GM12875 (cell line): ENCODE results near the gene SYT15.
"Not testable (repeated sequence)": the region's sequence is repeated elsewhere in the genome, so short reads cannot be mapped to it uniquely, and the experiment has no call there.

Experiments
- H3K4me3 ChIP-seq: one replicate; pipeline ENCODE4 v1.5.1; 2011; ENCODE audit warnings: low read depth, low read length, control low read depth
- CTCF ChIP-seq: IDR thresholded peaks from 2 replicates; pipeline ENCODE4 v1.5.1; 2011; ENCODE audit warnings: low read depth, mild to moderate bottlenecking, control low read depth, inconsistent platforms, low read length, moderate library complexity, borderline replicate concordance; ENCODE audit not compliant: insufficient read depth

Gene SYT15

GRCh38 chr10:46578474-46579178 is at the start of gene SYT15:
Gene SYT15 (plus strand): TSS chr10:46579128. CDS start chr10:46579169, 41 bp downstream.
- not testable (repeated sequence) for H3K4me3 ChIP-seq

- H3K4me3 ChIP-seq = not testable (repeated sequence)
These were observed 49.2 kb upstream of the SYT15 start for GRCh38 chr10:46529742-46530141.

GRCh38 chr10:46530249-46531186 is 48.4 kb upstream of the SYT15 start:
- no peak for TF ChIP-seq CTCF
- H3K4me3 ChIP-seq = no peak overlapping the region

GRCh38 chr10:46532256-46532655 is 46.7 kb upstream of the SYT15 start:
- H3K4me3 ChIP-seq = not testable (repeated sequence)

- no peak overlapping the region for H3K4me3 ChIP-seq
- TF ChIP-seq CTCF = no peak
These were observed 44.0 kb upstream of the SYT15 start for GRCh38 chr10:46534828-46535524.

- TF ChIP-seq CTCF = no peak
These were observed 42.8 kb upstream of the SYT15 start for GRCh38 chr10:46536171-46536570.

GRCh38 chr10:46536781-46537180 is 42.1 kb upstream of the SYT15 start:
- no peak overlapping the region for H3K4me3 ChIP-seq

More at GRCh38 chr10:46536171-46536570, 42.8 kb upstream of the SYT15 start:
- H3K4me3 ChIP-seq = no peak overlapping the region

More at GRCh38 chr10:46536781-46537180, 42.1 kb upstream of the SYT15 start:
- TF ChIP-seq CTCF = no peak
